HG02642 (cell line): ENCODE data around the gene CRIM1.

Experiments
- ATAC-seq: cut with Tn5 transposase; IDR thresholded peaks from one replicate; pipeline ENCODE4 v1.9.1; 2021; ENCODE audit warnings: mild to moderate bottlenecking; ENCODE audit not compliant: unreplicated experiment, poor library complexity

Gene CRIM1

DNA sequence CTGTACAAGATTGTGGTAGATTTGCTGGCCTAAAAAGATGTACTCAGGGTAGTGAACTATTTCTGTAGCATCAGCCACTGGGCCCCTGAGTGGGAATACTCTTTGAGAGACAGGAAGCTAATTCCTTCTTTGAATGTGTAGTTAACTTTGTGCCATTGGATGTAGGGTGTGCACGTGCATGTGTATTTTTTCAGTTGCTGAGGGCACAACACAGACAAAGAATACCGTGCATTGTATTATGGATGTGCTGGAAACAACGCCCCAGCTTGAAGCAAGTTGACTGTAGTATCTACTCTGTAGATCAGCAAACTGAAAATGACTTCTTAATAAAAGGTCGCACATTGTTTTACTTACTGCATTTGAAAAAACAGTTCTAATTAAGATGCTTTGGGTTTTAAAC lies 14.1 kb downstream of the CRIM1 start:
- no peak for ATAC-seq

DNA sequence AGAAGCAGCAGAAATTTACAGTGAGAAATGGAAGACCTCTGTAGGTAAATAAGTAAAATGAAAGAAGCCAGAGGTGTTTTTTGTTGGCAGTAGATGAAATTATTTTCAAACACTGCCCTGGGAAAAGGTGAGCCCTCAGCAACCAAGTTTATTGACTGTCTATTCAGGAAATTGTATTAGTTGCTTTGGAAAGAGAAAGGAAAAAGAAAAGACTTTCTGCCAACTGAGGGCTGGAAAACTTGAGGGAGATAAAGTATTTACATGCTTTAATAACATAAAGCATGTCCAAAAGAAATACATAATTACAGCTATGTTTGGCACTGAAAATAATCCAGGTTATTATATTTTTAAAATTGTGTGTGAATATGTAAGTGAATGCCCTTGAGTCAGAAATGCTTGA lies 14.7 kb downstream of the CRIM1 start:
- ATAC-seq = no peak

DNA sequence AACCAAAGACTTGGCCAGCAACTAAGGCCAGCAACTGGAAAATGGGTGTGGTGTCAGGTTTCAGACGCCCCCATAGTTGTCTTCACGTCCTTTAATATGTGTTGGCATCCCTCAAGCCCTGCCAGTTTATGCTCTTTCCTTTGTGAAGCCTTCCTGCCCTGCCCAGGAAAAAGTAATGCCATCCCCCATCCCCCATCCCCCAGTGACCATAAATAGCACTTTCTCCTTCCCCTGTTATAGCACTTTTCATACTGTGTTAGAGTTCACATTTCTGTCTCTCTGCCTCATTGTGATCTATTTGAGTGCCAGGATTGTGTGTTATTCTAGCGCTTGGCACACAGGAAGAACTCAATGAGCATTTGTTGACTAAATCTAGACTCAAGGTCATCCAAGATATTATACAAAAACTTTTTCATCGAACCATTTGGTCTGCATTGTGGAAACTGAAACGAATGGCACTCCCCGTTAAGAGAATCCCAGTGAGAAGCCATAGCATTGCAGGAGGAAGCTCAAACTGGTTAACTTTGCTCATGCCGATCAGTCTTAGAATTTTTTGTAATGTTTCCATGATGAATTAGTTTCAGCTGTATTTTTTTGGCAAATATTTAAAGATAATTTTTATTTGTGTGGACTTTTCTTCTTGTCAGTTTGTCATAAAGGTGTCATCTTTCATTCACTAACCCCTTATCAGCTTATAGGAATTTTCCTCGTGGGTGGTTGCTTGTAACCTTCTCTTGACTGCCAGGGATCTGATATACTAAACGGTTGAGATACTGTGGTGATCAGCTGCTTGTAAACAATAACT lies 15.7 kb downstream of the CRIM1 start:
- no peak for ATAC-seq

DNA sequence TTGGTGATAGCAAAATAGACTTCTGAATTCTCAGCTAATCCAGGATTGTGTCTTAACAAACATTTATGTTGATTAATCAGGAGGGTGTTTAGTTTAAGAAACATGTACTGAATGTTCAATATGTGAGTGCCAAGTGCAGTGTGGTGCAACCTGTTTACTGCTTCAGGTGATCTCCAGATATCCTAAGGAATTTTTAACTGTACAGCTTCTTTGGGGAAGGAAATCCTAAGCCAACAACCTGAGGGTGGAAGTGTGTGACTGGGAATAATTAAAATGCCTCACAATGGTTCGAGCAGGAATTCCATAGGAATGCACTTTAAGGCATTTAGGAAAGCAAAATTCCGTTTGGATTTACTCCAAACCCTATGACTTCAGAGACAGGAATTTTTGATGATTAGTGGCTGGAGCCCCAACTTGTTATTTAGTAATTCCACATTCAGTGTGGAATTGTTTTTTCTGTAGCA lies 16.4 kb downstream of the CRIM1 start:
- ATAC-seq = no peak

DNA sequence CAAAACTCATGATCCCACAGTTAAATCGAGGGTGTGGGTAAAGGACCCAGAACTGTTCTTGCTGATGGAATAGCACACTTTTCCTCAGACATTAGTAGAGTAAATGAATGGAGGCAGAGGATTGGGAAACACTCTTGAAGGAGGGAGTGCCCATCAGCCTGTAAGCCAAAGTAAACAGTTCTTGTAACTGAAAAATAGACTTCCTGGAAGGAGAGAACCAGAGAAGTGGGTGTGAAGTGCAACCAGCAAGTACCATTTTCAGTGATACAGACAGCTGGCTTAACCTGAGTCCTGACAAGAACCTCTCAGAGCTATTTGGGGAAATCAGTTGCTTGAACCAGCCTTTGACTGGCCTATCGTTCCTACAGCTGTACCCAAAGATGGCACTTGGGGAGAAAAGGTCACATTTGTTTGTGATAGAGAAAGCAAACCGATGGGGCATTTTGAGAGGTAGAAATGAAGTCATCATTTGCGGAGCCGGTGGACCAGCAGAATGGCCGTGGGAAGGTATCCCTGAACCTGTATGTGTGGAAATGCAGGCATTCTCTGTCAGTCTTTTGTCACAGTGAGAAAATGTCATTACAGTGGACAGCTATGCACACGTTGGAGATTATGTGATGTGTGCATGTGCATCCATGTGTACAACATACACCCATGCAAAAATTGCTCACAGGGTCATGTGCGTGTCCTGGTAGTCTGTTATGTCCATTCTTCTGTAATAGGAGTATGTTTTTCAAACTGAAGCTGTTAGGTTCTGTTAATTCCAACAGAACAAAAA lies 17.8 kb downstream of the CRIM1 start:
- no peak for ATAC-seq

DNA sequence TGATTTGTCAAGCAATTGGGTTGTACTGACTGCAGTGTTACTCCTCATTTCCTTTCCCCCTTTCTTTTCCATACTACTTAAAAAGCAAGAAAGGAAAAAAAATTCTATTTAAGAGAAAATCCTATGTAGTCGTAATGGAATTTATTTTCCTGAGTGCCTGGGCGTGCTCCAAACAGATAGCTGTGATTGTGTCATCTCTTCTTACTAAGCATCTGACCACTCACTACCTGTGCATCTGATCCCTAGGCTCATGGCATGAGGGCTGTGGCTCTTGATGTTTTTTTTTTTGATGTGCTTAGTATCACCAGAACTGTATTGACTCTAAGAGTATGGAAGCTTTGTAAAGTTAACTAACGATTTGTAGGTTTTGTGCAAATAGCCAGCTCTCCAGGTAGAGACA lies 19.0 kb downstream of the CRIM1 start:
- ATAC-seq = no peak

DNA sequence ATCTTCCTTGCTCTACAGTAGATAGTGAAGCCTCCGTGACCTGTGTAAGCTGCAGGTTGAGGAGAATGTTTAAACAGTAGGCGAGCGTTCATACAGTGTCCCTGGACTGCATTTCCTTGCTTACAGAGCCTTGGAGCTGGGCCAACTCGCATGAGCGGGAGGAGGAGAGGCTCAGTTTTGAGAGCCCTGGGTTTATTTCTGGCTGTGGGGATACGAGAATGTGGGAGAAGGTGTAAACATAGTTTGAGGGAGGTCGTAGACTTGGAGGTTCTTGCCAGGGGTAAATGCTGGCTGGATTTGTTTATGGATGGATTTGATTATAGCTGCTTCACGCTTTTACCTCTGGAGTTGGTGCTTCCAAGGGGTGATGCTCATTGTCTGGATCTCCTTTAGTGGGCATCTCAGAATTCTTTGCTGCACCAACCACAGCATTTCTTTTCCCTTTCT lies 20.8 kb downstream of the CRIM1 start:
- ATAC-seq = no peak

DNA sequence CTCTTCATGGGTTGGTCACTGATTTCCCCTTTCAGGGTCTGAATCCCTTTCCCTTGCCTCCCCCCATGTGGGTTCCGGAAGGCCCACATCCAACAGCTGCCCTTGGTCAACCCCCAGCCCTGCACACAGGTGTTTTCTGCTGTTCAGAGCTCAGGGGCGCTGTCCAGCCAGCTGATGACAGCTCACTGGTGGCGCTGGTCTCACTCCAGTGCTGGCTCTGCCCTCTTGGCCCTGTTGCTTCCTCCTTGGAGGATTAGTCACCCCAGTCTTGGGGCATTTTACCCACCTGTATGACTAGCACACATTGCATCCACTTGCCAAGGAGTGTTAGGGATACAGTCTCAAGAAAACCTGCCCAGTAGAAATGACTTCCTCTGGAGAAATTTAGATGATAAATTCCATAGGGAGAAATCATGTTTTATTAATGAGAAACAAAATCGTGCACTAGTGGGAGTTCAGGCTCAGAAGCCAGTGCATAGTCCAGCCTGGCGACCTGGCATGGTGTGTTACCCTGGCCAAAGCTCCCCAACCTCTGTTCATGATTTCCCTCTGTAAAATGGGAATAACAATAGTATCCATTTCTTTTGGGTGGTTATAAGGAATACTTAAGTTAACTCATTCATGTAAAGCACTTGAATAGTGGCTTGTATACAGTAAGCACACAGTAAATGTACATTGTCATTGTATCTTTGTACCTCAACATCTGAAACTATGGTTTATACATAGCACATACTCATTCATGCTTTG lies 21.6 kb downstream of the CRIM1 start:
- no peak for ATAC-seq

DNA sequence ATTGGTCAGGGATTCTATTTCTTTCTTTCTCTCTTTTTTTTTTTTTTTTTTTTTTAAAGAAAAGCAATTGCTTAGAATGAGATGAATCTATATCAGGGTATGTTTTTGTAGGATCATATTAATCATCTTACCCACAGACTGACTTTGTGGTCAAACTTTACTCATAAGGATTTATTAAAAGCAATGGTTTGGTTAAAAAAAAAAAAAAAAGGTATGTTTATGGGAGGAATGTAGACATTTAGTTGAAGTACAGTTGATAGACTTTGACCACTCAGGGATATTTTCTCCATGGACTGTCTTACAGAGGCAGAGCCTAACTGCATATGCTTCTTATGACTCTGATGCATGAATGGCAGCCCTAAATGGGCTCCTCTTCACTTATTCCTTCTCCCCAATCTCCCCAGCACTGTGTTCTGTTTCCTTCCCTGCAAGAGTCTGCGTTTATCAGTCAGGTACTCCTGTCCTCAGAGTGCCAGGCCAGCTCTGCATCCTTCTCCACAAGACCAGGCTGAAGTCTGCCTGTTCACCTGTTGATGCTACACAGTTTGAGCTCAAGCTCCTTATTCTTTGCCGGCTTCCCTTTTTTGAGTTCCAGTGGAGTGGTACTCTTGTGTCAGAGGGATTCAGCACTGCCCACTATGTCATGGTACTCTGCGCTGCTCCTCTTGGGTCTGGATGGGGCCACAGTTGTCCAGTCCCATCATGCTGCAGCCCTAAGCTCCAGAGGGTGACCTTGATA lies 24.3 kb downstream of the CRIM1 start:
- no peak for ATAC-seq

DNA sequence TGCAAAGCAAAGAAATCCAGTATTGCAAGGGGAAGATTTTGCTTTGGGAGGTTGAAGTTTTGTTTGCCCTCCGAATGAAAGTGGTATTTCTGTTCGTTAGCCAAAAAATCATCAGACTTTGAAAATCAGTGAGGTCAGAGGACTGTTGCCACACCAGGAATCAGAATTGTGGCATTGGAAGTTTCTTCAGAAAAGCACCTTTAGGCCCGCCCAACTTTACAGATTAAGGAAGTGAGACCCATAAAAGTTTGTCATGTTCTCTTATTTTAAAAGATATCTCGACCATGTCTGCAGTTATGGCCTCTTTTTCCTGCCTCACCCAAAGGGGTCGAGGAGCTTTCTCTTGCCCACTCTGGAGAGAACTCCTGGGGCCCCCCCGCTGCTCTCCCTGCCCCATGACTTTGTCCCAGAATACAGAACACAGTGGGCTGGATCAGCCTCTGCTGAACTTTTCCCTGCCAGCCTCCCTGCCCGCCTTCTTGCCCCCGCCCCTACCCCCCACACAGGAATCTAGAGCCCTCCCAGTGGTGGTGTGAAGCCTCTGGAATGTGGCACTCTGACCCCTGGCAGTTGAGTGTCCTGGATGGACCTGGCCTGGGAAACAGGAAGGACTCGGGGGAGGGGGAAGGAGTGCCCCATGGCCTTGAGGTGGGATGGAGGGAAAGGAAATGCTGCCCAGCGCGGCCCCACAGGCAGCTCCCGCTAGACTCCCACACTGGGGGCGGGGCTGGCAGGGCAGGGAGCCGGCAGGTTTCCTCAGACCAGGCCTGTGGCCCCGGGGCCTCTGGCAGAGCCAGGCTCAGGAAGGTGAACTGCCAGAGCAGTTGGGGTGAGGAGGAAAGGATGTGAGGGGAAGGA lies 25.3 kb downstream of the CRIM1 start:
- no peak for ATAC-seq

DNA sequence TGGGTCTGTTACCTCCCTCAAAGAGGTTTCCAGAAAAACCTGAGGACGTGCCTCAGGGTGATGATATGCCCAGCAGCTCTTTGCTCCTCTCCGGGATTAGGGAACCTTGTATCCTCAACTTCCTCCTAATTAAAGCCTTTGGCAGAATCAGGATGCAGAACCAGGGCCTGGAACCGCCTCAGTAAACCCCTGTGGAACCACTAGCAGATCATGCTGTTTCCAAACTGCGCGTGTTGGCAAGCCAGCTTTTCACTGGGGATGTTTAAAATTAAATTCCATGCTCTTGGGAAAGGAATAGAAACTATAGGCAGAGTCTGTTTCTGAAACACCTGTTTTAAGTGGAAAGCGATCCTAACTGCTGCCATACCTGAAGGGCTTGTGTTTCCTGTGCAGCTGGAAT lies 26.4 kb downstream of the CRIM1 start:
- no peak for ATAC-seq

DNA sequence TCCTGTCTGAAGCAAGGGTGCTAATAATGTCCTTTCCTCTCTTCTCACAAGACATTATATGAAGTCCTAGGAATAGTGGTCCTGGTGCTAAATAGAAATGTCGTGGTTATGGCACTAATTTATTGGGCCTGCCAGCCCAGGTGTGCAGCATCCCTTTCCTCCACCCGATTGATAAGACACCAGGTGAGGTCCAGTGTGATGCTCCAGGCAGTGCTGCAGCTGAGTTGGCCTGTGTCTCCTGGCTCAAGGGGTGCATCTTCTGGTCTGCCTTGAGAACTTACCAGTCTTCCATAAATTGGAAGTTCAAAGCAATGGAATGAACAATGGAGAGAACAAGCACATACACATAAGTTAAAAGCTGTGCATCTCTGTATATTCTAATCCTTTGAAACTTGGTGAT lies 26.9 kb downstream of the CRIM1 start:
- ATAC-seq = no peak

DNA sequence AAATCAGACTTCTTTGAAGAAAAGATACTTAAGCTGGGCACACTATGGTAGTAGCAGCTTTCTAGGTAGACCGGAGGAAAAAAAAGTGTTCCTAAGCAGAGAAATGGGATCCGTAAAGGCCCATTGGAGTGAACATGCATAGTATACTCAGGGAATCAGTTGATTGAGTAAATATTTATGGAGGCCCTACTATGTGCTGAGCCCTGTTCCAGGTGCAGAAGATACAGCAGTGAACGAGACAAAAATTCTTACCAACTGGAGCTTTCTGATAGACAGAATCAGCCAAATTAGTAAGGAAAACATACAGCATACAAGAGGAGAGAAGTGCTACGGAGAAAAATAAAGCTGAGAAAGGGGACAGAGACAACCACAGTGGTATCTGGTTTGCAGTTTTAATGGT lies 28.1 kb downstream of the CRIM1 start:
- ATAC-seq = no peak

DNA sequence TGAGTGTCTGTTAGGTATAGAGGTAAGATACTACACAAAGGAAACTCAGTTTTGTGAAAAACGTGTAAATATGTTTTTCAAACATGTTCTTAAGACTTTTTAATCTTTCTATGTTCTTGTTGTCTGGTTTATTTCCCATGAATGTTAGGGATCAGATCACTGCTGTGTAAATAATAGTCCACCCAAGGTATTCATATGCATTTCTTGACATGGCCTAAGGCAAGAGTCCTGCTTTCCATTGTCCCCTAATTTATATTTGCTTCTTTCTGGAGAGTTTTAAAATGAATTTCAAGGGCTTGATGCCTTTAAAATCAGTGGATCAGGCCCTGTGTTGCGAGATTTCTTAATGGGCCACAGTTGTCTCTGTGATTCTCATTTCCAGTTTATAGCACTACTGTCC lies 28.9 kb downstream of the CRIM1 start:
- ATAC-seq = no peak

DNA sequence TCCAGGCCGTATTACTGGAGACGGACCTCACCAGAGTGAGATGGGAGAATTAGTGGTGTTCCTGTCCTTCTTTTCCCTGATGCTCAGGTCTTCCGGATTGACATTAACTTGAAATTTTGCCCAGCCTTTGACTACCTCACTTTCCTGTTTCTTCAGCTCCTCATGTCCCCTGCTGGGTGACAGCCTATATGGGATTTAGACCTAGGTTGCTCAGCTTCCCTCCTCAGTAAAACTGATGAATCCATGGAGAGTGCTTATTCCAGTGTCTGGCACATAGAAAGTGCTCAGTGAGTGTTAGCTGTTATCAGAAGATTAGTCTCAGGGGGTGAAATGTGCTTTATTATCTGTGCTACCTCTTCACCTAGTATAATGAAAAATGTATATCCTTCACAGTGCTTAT lies 30.0 kb downstream of the CRIM1 start:
- ATAC-seq = no peak

DNA sequence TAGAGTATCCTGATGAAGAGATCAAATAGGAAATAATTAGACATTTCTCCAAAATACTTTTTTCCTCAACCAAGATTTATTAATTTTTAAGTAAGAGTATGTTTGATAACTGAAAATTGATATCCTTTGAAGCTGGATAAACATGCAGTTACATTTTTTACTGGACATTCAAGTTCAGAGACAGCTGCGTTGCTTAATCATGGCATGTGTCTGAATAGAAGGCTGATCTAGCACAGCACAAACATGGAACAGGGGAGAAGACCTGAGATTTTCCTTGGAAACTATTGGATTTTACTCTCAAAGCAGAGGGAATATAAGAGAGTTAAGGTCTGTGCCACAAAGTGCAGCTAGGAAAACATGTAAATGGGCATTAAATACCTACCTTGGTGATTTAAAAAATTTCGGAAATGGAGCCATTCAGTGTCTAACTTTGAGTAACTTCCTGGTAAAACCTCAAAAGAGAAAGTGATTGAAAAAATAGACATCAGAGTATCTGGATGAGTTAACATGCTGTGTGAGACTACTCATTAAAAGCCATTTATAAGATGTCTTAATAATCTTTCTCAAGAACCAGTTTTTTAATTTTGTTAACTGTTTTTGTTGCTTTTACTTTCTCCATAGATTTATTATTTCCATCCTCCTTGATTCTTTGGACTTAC lies 31.8 kb downstream of the CRIM1 start:
- no peak for ATAC-seq

DNA sequence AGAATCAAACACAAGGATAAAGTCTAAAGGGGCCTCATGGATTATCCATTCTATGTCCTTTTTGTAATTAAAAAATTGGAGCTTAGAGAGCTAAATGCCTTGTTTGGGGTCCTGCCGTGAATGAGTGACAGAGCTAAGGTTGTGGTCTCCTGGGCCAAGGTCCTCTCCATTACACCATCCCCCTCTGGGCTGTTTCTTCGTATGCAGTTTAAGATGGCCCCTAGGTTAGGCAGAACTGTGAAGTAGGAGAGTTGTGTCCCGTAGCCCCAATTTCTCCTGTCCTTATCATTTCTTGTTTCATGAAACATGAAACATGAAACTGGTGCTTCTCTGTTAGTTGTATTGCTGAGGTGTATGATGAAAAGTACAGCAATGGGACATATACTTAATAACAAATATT lies 32.9 kb downstream of the CRIM1 start:
- no peak for ATAC-seq

DNA sequence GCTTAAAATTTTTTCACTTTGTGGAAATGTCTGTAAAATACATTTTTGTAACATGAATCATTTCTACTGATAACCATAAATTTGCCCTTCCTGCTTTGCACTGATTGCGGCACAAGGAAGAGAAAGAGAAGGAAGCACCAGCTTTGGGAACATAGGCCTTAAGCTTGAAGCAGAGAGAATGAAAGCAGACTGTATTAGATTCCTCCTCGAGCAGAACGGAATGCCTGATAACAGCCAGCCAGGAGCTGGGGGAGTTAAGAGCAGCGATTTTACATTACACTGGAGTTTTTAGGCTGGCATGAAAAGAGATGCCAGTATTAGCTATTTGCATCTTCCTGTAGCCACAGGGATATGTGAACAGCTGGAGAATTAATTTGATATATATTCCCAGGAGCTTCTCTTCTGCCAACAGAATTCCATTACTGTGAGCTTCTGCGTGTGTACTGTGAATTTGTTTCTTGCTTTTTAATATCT lies 33.5 kb downstream of the CRIM1 start:
- ATAC-seq = no peak

DNA sequence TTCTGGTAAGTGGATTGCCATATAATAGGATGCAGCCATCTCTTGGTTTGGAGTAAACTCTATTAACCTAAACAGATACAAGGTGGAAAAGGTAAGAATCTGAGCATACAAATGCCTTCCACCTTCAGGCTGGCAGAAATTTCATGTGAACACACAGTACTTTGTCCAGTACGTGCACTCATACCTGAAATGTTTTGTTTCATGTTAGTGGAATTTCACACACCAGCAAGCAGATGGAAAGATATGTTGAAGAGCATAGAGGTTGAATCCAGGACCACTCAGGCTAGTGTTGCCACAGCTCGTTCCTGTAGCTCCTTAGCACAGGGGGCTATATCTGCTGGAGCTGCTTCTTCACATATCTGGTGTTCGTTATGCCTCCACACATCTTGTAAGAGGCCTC lies 34.0 kb downstream of the CRIM1 start:
- ATAC-seq = no peak
